ENCODE results near the gene POLE2.
A peak's percentile ranks its signal among the peaks of the same experiment; 100 is the strongest.
"Not testable (repeated sequence)": the region's sequence is repeated elsewhere in the genome, so short reads cannot be mapped to it uniquely, and the experiment has no call there.

The POLE2 gene

GRCh38 chr14:49688701-49689030 is 652 bp upstream of the POLE2 start:
- Mint-ChIP-seq H3K4me3 (peak overlapping the region; percentile 85 to 93), H3K27me3 (no peaks in the 10 kb centered on the region), H3K9me3 (no peaks in the 10 kb centered on the region), H3K4me1 (peaks cover 51% of the 10 kb centered on the region), H3K27ac (peak overlapping the region in 1 of 2 donors; percentile 89)
- DNase-seq (no peak), ATAC-seq (no peak)

DNA sequence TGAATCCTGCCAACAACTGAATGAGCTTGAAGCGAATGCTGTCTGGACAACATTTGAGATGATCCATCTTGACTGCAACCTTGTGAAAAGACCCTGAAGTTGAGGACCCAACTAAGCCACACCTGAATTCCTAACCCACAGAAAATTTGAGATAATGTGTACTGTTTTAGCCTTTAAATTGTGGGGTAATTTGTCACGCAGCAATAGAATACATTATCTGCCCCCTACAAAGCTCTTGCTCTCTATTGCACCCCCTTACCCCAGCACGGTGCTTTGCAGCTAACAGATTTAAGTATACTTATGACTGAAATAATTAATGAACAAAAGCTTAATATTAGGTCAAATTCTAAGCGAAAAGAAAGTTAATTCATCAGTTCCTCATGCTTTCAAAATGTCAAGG is 1.6 kb downstream of the POLE2 start:
- peak overlapping the region; percentile 85 to 93 for H3K4me3 Mint-ChIP-seq
- H3K27ac Mint-ChIP-seq: no peak overlapping the region

DNA sequence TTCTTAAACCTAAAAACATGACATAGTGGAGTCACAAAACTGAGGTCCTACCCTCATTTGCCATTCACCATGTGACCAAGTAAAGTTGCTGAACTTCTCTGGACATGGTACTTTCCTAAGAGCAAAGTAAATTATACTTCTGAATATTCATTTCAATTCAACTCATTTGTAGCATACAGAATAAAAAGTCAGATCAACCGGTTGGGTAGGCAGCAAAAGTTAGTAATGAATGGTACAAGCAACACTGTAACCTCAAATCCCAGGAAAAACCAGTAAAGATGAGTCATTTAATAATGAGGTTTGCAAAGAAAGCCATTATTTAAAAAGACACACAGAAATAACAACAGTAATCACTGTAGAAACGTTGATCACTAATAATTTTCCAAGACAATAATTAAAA is 8.7 kb downstream of the POLE2 start:
- no peaks in the 10 kb centered on the region for H3K4me1 Mint-ChIP-seq
- ATAC-seq (no peak), DNase-seq (no peak)
- no peaks in the 10 kb centered on the region for H3K9me3 Mint-ChIP-seq
- H3K27me3 Mint-ChIP-seq: no peaks in the 10 kb centered on the region
- H3K4me3 Mint-ChIP-seq: no peak overlapping the region
- H3K27ac Mint-ChIP-seq: no peak overlapping the region

More for the DNA sequence above, 1.6 kb downstream of the POLE2 start:
- DNase-seq (no peak), ATAC-seq (no peak)
- no peaks in the 10 kb centered on the region for H3K9me3 Mint-ChIP-seq
- H3K27me3 Mint-ChIP-seq: no peaks in the 10 kb centered on the region
- peaks cover 37% of the 10 kb centered on the region for H3K4me1 Mint-ChIP-seq

DNA sequence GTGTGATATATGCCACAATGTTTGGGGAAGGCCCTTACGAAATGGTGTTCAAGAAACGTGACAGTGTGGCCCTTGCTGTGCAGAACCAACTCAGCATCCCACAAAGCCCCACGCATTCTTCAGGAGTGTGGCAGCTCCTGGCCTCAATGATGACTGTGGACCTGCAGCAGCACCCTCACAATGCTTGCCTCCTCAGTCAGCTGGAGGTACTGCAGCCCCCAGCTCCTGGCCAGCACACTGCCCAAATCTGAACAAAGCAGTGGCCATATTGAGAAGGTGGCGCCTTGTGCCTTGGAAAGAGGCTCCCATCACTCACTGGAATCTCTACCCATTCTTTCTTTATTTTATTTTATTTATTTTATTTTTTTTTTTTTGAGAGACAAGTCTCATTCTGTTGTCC is 10.4 kb downstream of the POLE2 start:
- peak; percentile 52 for ATAC-seq

GRCh38 chr14:49673586-49673985 is 14.4 kb downstream of the POLE2 start:
- Mint-ChIP-seq H3K4me3 (no peak overlapping the region), H3K27ac (no peak overlapping the region), H3K4me1 (no peaks in the 10 kb centered on the region), H3K9me3 (no peaks in the 10 kb centered on the region), H3K27me3 (no peaks in the 10 kb centered on the region)
- DNase-seq (no peak), ATAC-seq (no peak)

More for the DNA sequence above, 10.4 kb downstream of the POLE2 start:
- H3K9me3 Mint-ChIP-seq: no peaks in the 10 kb centered on the region
- no peak overlapping the region for H3K27ac Mint-ChIP-seq
- H3K4me3 Mint-ChIP-seq: no peak overlapping the region
- DNase-seq: no peak
- H3K27me3 Mint-ChIP-seq: no peaks in the 10 kb centered on the region
- H3K4me1 Mint-ChIP-seq: no peaks in the 10 kb centered on the region

GRCh38 chr14:49670475-49670874 is 17.5 kb downstream of the POLE2 start:
- H3K4me1 Mint-ChIP-seq: no peaks in the 10 kb centered on the region
- ATAC-seq (no peak), DNase-seq (no peak)
- no peaks in the 10 kb centered on the region for H3K9me3 Mint-ChIP-seq
- no peak overlapping the region for H3K27ac Mint-ChIP-seq
- no peaks in the 10 kb centered on the region for H3K27me3 Mint-ChIP-seq
- H3K4me3 Mint-ChIP-seq: no peak overlapping the region

DNA sequence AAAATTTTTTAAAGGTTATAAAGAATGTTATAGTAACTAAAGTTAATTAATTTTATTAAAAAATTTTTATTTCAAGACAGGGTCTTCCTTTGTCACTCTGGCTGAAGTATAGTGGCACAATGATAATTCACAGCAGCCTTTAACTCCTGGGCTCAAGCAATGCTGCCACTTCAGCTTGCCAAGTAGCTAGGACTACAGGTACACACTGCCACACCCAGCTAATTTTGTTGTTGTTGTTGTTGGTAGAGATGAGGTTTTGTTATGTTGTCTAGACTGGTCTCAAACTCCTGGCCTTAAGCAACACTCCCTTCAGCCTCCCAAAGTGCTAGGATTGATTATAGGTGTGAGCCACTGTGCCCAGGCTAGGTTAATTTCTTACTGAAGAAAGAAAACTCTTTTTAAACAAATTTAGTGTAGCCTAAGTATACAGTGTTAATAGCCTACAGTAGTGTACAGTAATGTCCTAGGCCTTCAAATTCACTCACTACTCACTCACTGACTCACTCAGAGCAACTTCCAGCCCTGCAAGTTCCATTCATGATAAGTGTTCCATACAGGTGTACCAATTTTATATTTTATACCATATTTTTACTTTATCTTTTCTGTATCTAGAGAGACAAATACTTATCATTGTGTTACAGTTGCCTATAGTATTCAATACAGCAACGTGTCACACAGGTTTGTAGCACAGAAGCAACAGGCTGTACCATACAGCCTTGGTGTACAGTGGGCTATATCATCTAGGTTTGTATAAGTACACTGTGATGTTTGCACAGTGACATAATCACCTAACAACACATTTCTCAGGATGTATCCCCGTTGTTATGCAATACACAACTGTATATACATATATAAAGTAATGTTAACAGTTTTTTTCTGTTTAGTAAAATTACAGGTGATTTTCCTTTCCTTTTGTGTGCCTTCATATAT is 28.2 kb downstream of the POLE2 start:
- ATAC-seq (no peak), DNase-seq (no peak)
- Mint-ChIP-seq H3K4me1 (no peaks in the 10 kb centered on the region), H3K27ac (no peak overlapping the region), H3K4me3 (no peak overlapping the region), H3K9me3 (no peaks in the 10 kb centered on the region), H3K27me3 (no peaks in the 10 kb centered on the region)

DNA sequence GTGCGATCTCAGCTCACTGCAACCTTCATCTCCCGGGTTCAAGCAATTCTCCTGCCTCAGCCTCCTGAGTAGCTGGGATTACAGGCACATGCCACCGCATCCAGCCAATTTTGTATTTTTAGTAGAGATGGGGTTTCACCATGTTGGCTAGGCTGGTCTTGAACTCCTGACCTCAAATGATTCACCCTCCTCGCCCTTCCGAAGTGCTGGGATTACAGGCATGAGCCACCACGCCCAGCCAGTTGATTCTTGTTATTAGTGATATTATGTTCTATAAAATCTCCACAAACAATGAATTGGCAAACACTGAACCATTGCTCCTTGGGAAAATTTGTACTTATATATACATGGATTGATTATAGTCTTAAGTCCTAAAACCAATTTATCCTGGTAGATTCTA is 30.5 kb downstream of the POLE2 start:
- not testable (repeated sequence) for H3K27me3 Mint-ChIP-seq, ATAC-seq, H3K4me1 Mint-ChIP-seq, DNase-seq, H3K4me3 Mint-ChIP-seq, H3K9me3 Mint-ChIP-seq
- H3K27ac Mint-ChIP-seq: peak overlapping the region in 1 of 2 donors; percentile 54

DNA sequence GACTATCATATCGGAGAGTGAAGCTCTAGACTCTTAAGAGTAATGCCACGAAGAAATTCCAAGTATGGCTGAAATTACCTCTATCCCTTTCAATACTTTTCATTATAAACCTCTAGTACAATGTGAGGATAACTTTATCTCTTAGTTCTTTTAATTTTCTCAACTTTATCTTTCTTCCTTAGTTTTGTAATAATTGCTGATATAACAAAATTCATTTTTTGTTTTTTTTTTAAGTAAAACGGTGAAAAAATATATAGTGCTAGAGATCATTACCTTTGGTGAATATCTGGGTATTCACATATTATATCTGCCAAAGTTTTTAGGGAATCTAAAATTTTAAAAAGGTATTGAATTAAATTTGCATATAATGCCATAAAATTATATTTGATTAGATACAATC is 33.5 kb downstream of the POLE2 start:
- no peak overlapping the region for H3K4me3 Mint-ChIP-seq
- DNase-seq (no peak), ATAC-seq (no peak)
- H3K27ac Mint-ChIP-seq: no peak overlapping the region
- no peaks in the 10 kb centered on the region for H3K4me1 Mint-ChIP-seq
- no peaks in the 10 kb centered on the region for H3K27me3 Mint-ChIP-seq
- H3K9me3 Mint-ChIP-seq: no peaks in the 10 kb centered on the region

DNA sequence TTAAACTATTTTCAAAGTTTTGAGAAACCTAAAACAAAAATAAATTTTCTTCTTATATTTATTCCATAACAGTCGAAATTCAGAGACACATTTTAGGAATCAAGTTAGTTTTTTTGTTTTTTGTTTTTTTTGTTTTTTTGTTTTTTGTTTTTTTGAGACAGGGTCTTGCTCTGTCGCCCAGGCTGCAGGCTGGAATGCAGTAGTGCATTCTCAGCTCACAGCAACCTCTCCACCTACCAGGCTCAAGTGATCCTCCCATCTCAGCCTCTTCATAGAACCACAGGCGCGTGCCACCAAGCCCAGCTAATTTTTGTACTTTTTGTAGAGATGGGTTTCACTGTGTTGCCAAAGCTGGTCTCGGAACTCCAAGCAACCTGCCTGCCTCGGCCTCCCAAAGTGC is 34.5 kb downstream of the POLE2 start:
- Mint-ChIP-seq H3K9me3 (no peaks in the 10 kb centered on the region), H3K27ac (no peak overlapping the region), H3K4me1 (no peaks in the 10 kb centered on the region), H3K27me3 (no peaks in the 10 kb centered on the region), H3K4me3 (no peak overlapping the region)
- ATAC-seq (no peak), DNase-seq (no peak)

- DNase-seq: no peak
- no peak overlapping the region for H3K4me3 Mint-ChIP-seq
These were observed 45.9 kb downstream of the POLE2 start for GRCh38 chr14:49642163-49642562.

GRCh38 chr14:49641697-49642129 is 46.3 kb downstream of the POLE2 start:
- H3K27ac Mint-ChIP-seq: no peak overlapping the region
- no peaks in the 10 kb centered on the region for H3K9me3 Mint-ChIP-seq
- no peak for ATAC-seq
- DNase-seq: no peak
- H3K4me3 Mint-ChIP-seq: no peak overlapping the region
- H3K27me3 Mint-ChIP-seq: no peaks in the 10 kb centered on the region
- peaks cover 43% of the 10 kb centered on the region for H3K4me1 Mint-ChIP-seq

More at GRCh38 chr14:49642163-49642562, 45.9 kb downstream of the POLE2 start:
- ATAC-seq: no peak
- Mint-ChIP-seq H3K27me3 (no peaks in the 10 kb centered on the region), H3K27ac (no peak overlapping the region), H3K9me3 (no peaks in the 10 kb centered on the region), H3K4me1 (peaks cover 38% of the 10 kb centered on the region)

DNA sequence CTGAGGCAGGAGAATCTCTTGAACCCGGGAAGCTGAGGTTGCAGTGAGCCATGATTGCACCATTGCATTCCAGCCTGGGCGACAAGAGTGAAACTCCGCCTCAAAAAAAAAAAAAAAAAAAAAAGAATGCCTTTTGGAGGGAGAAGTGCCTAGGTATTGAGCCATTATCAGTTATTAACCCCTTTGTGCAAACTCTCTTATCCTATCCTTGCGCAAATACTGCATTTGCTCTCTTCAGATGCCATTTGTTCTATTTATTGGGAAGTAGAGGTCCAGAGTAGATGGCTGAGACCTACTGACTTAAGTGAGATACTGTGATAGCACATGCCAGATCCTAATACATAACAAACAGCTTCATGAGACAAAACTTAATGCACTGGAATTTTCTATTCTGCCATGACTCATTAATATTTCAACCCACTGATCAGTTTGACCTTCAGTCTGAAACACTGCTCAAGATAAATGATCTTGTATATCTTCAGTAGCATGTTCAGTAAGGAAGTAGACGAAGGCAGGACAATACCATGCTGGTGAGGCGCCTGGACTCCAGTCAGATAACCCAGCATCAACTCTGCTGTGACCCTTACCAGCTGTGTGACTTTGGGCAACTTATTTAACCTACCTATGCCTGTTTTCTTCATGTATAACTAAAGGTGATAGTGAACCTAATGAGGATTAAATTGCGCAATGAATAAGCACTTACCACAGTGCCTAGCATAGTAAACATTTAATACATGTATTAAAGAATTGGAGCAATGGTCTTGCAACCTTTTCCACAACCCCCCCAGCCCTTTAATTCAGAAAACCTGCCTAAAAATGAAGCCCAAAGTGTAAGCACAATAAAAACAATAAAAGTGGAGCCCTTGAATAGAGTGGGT is 47.2 kb downstream of the POLE2 start:
- H3K9me3 Mint-ChIP-seq: no peaks in the 10 kb centered on the region
- H3K27me3 Mint-ChIP-seq: no peaks in the 10 kb centered on the region
- no peak overlapping the region for H3K27ac Mint-ChIP-seq
- H3K4me3 Mint-ChIP-seq: no peak overlapping the region
- H3K4me1 Mint-ChIP-seq: peaks cover 52% of the 10 kb centered on the region
- no peak for ATAC-seq
- no peak for DNase-seq

DNA sequence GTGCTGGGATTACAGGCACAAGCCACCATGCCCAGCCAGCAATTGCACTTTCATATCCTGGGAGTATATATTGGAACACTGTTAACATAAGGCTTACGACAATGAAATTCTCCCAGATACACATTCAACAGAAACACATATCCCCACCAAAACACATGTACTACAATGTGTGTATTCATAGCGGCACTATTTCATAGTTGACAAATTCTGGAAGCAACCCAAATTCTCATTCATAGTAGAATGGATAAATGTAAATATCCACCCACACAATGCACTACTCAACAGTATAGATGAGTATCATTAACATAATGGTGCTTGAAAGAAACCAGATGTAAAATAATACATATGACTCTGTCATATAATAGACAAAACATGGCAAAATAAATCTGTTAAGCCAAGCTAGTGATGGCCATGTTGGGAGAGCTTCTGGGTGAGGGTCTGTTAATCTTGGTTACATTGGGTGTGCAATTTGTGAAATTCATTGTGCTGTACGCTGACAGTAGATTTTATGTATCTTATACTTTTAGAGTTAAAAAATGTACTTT is 50.4 kb downstream of the POLE2 start:
- H3K27me3 Mint-ChIP-seq: no peaks in the 10 kb centered on the region
- H3K9me3 Mint-ChIP-seq: no peaks in the 10 kb centered on the region
- ATAC-seq (no peak), DNase-seq (no peak)
- H3K4me1 Mint-ChIP-seq: peaks cover 61% of the 10 kb centered on the region
- no peak overlapping the region for H3K4me3 Mint-ChIP-seq
- H3K27ac Mint-ChIP-seq: no peak overlapping the region

DNA sequence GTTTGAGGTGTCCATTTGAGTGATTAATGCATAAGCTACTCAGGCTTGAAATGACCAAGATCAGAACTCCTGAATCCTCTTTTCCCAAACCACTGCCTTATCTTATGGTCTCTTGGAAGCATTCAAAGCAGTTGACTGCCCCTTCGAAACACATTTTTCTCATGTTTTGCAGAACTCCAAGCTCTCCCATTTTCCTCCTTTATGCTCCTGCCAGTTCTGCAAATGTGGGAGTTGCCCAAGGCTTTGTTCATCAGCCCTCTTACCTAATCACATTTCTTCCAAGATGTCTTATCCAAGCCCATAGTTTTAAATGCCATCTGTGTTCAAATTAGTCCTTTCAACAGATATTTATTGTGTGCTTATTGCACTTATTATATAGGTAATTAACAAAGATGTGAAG is 51.1 kb downstream of the POLE2 start:
- Mint-ChIP-seq H3K4me1 (peaks cover 59% of the 10 kb centered on the region), H3K9me3 (no peaks in the 10 kb centered on the region), H3K27ac (no peak overlapping the region), H3K4me3 (peak overlapping the region; percentile 64 to 95), H3K27me3 (no peaks in the 10 kb centered on the region)
- ATAC-seq: no peak
- no peak for DNase-seq
